Measurements from ENCODE around the gene POLD4. TPM values are rescaled to one million over a fixed set of nuclear protein-coding genes. Genes with fewer than 3 reads are reported as not detected.

POLD4 gene
- total RNA-seq, 4 donors from 2014 or later: 65.7 to 87.3 (median 74.4) TPM

GRCh38 chr11:67376873-67377808 lies 23.8 kb upstream of the POLD4 start:
- Histone ChIP-seq H3K36me3 (no peaks in the 10 kb centered on the region), H3K27me3 (no peaks in the 10 kb centered on the region), H3K27ac (no peak overlapping the region), H3K9me3 (no peaks in the 10 kb centered on the region), H3K4me3 (no peak overlapping the region), H3K4me1 (peaks cover 0 to 38% (median 12%) of the 10 kb centered on the region in 3 donors)
- TF ChIP-seq POLR2A (IDR thresholded peaks at IDR 0.05) (no peak), POLR2AphosphoS5 (IDR thresholded peaks at IDR 0.05) (no peak), CTCF (IDR thresholded peaks at IDR 0.05) (no peak)
- 77% methylated on average over 5 of the region's 6 CpGs; no CpG with 5 or more reads in 1 of the 2 donors for WGBS, 2 donors (ENCODE audit: low coverage in 1 of 2)
- ATAC-seq: no peak

- H3K27me3 ChIP-seq: no peaks in the 10 kb centered on the region
- H3K4me1 ChIP-seq: peaks cover 0 to 47% (median 21%) of the 10 kb centered on the region in 3 donors
- WGBS, 2 donors (ENCODE audit: low coverage in 1 of 2): 53 to 60% methylated on average over 1 to 2 of the region's 7 CpGs
- no peak for ATAC-seq
- peak overlapping the region in 1 of 4 donors; percentile 99 for H3K27ac ChIP-seq
- no peak for TF ChIP-seq POLR2A (IDR thresholded peaks at IDR 0.05)
- TF ChIP-seq POLR2AphosphoS5 (IDR thresholded peaks at IDR 0.05): no peak
- no peak for TF ChIP-seq CTCF (IDR thresholded peaks at IDR 0.05)
- TF ChIP-seq EP300 (IDR thresholded peaks at IDR 0.05): no peak
- no peak overlapping the region for H3K4me3 ChIP-seq
- H3K9me3 ChIP-seq: no peaks in the 10 kb centered on the region
- no peaks in the 10 kb centered on the region for H3K36me3 ChIP-seq
These were observed 22.9 kb upstream of the POLD4 start for GRCh38 chr11:67376063-67376820.

- no peak for ATAC-seq
These were observed 22.1 kb upstream of the POLD4 start for GRCh38 chr11:67375320-67376055.

More at GRCh38 chr11:67375320-67376055, 22.1 kb upstream of the POLD4 start:
- Histone ChIP-seq H3K36me3 (no peaks in the 10 kb centered on the region), H3K4me3 (no peak overlapping the region), H3K27ac (peak overlapping the region in 3 of 4 donors; percentile 6 to 99 (median 99)), H3K4me1 (peaks cover 0 to 54% (median 28%) of the 10 kb centered on the region in 3 donors), H3K27me3 (no peaks in the 10 kb centered on the region), H3K9me3 (no peaks in the 10 kb centered on the region)
- no peak for TF ChIP-seq POLR2A (IDR thresholded peaks at IDR 0.05)
- no peak for TF ChIP-seq CTCF (IDR thresholded peaks at IDR 0.05)
- no peak for TF ChIP-seq POLR2AphosphoS5 (IDR thresholded peaks at IDR 0.05)
- TF ChIP-seq EP300 (IDR thresholded peaks at IDR 0.05): no peak
- WGBS, 2 donors (ENCODE audit: low coverage in 1 of 2): 19 to 59% methylated on average over 3 to 6 of the region's 15 CpGs
